ENCODE data around the gene FHIT. TPM values are rescaled to one million over a fixed set of nuclear protein-coding genes. Genes with fewer than 3 reads are reported as not detected.

The FHIT gene
- total and polyA plus RNA-seq, 9 donors, result 5.1 to 11.8 (median 9.5) TPM

- Histone ChIP-seq H3K4me1 (ENCODE audit: insufficient read depth) (no peaks in the 10 kb centered on the region), H3K4me3 (no peak overlapping the region), H3K36me3 (no peaks in the 10 kb centered on the region), H3K9me3 (no peaks in the 10 kb centered on the region), H3K27ac (no peak overlapping the region), H3K27me3 (no peaks in the 10 kb centered on the region)
- TF ChIP-seq CTCF (IDR thresholded peaks at IDR 0.05) (no peak), EP300 (IDR thresholded peaks at IDR 0.05) (no peak), POLR2A (IDR thresholded peaks at IDR 0.05) (no peak)
- DNase-seq, result no peak
- 61 to 66% (median 66%) methylated on average over 8 of the region's 8 CpGs for WGBS, 3 donors
- intact Hi-C loops (cut with DNase I), result no loop called here
Measured at GRCh38 chr3:60737633-60738399, 513.4 kb downstream of the FHIT start.

- WGBS, 3 donors, result 96 to 99% (median 97%) methylated on average over 9 of the region's 9 CpGs
- H3K4me3 ChIP-seq, result no peak overlapping the region
- DNase-seq, result no peak
- H3K27me3 ChIP-seq, result no peaks in the 10 kb centered on the region
- no peaks in the 10 kb centered on the region for H3K36me3 ChIP-seq
- TF ChIP-seq EP300 (IDR thresholded peaks at IDR 0.05), result no peak
- TF ChIP-seq POLR2A (IDR thresholded peaks at IDR 0.05), result no peak
- no peak for TF ChIP-seq CTCF (IDR thresholded peaks at IDR 0.05)
- intact Hi-C loops (cut with DNase I), result no loop called here
- no peaks in the 10 kb centered on the region for H3K9me3 ChIP-seq
- H3K4me1 ChIP-seq (ENCODE audit: insufficient read depth), result no peaks in the 10 kb centered on the region
- H3K27ac ChIP-seq, result no peak overlapping the region
Measured at GRCh38 chr3:60730371-60730770, 520.9 kb downstream of the FHIT start.

GRCh38 chr3:60729056-60729455, 522.2 kb downstream of the FHIT start:
- no peak for DNase-seq

GRCh38 chr3:60728006-60728405, 523.2 kb downstream of the FHIT start:
- H3K9me3 ChIP-seq, result no peaks in the 10 kb centered on the region
- H3K4me3 ChIP-seq, result no peak overlapping the region
- no peak for DNase-seq
- no peaks in the 10 kb centered on the region for H3K36me3 ChIP-seq
- no peak overlapping the region for H3K27ac ChIP-seq
- 59 to 61% (median 59%) methylated on average over 1 of the region's 1 CpG for WGBS, 3 donors
- intact Hi-C loops (cut with DNase I), result no loop called here
- H3K27me3 ChIP-seq, result no peaks in the 10 kb centered on the region
- no peak for TF ChIP-seq EP300 (IDR thresholded peaks at IDR 0.05)
- no peaks in the 10 kb centered on the region for H3K4me1 ChIP-seq (ENCODE audit: insufficient read depth)

More at GRCh38 chr3:60729056-60729455, 522.2 kb downstream of the FHIT start:
- TF ChIP-seq CTCF (IDR thresholded peaks at IDR 0.05) (no peak), EP300 (IDR thresholded peaks at IDR 0.05) (no peak), POLR2A (IDR thresholded peaks at IDR 0.05) (no peak)
- 83 to 84% (median 84%) methylated on average over 6 of the region's 6 CpGs for WGBS, 3 donors
- Histone ChIP-seq H3K4me3 (no peak overlapping the region), H3K36me3 (no peaks in the 10 kb centered on the region), H3K27me3 (no peaks in the 10 kb centered on the region), H3K4me1 (ENCODE audit: insufficient read depth) (no peaks in the 10 kb centered on the region), H3K27ac (no peak overlapping the region), H3K9me3 (no peaks in the 10 kb centered on the region)
- intact Hi-C loops (cut with DNase I), result no loop called here

- Histone ChIP-seq H3K4me1 (ENCODE audit: insufficient read depth) (peaks cover 2% of the 10 kb centered on the region), H3K27me3 (no peaks in the 10 kb centered on the region), H3K27ac (no peak overlapping the region), H3K4me3 (no peak overlapping the region), H3K36me3 (no peaks in the 10 kb centered on the region), H3K9me3 (no peaks in the 10 kb centered on the region)
- intact Hi-C loops (cut with DNase I), result no loop called here
- DNase-seq, result no peak
- TF ChIP-seq CTCF (IDR thresholded peaks at IDR 0.05) (no peak), EP300 (IDR thresholded peaks at IDR 0.05) (no peak), POLR2A (IDR thresholded peaks at IDR 0.05) (no peak)
- 71 to 93% (median 91%) methylated on average over 2 of the region's 2 CpGs for WGBS, 3 donors
Measured at GRCh38 chr3:60720736-60721135, 530.5 kb downstream of the FHIT start.

Data from ovary (tissue), 9 donors.